GM13976 (cell line): ENCODE results near the gene AP3B1.
A peak's percentile ranks its signal among the peaks of the same experiment; 100 is the strongest.

Experiments
- DNase-seq: peaks from one replicate; pipeline ENCODE4 v3.0.0; 2012; ENCODE audit warnings: low spot score
- CTCF ChIP-seq: IDR thresholded peaks from 2 replicates; pipeline ENCODE4 v1.5.1; 2012; ENCODE audit warnings: borderline replicate concordance, mild to moderate bottlenecking; ENCODE audit not compliant: insufficient read depth; ENCODE audit errors: extremely low read depth, missing control alignments, control extremely low read depth
- in situ Hi-C: fragments of 300-500 bp; cut with MboI; formaldehyde crosslinking; loops from one replicate; pipeline ENCODE4 v1.12.0; 2022; ENCODE audit warnings: low sequenced_read_pairs, mixed read lengths, inconsistent platforms; ENCODE audit not compliant: unreplicated experiment

Gene AP3B1

GRCh38 chr5:78162253-78162862, 132.1 kb downstream of the AP3B1 start:
- peak; percentile 30 for TF ChIP-seq CTCF
- peak; percentile 28 for DNase-seq
- in situ Hi-C loops, result no loop called here

- DNase-seq, result no peak
- TF ChIP-seq CTCF, result no peak
- in situ Hi-C loops, result no loop called here
Observed at GRCh38 chr5:78157001-78157400, 137.5 kb downstream of the AP3B1 start.

GRCh38 chr5:78151594-78152271, 142.8 kb downstream of the AP3B1 start:
- DNase-seq, result no peak
- no peak for TF ChIP-seq CTCF
- in situ Hi-C loops, result no loop called here

GRCh38 chr5:78137290-78137689, 157.2 kb downstream of the AP3B1 start:
- in situ Hi-C loops, result no loop called here
- TF ChIP-seq CTCF, result no peak
- no peak for DNase-seq

GRCh38 chr5:78133423-78133822, 161.1 kb downstream of the AP3B1 start:
- in situ Hi-C loops, result no loop called here
- DNase-seq, result no peak
- no peak for TF ChIP-seq CTCF

- no peak for DNase-seq
- no peak for TF ChIP-seq CTCF
- in situ Hi-C loops, result no loop called here
Observed at GRCh38 chr5:78132507-78132906, 162.0 kb downstream of the AP3B1 start.
